Kidney (tissue), 14 donors: ENCODE results near the gene ASB2. TPM values are rescaled to one million over a fixed set of nuclear protein-coding genes. Genes with fewer than 3 reads are reported as not detected.

ENCODE experiments used
- DNase-seq, 5 donors: peaks; one replicate each; pipeline ENCODE4 v3.0.0-alpha.2; 2013 to 2020
- FAIRE-seq: peaks from 2 replicates; lab custom pipeline; 2012; peaks lifted over from hg19 to GRCh38; lab: Jason Lieb, UNC
- H3K27ac ChIP-seq, 2 donors: one replicate each; pipeline ENCODE4 v1.7.0; 2013; ENCODE audit warnings: low read depth in 2 of 2, low read length in 2 of 2, inconsistent platforms in 1 of 2
- H3K27me3 ChIP-seq: one replicate; pipeline ENCODE4 v1.7.1; 2013; ENCODE audit warnings: low read length, inconsistent platforms; ENCODE audit not compliant: control insufficient read depth, insufficient read depth
- H3K36me3 ChIP-seq, 3 donors: one replicate each; pipeline versions ENCODE4 v1.7.0 to v1.7.1; 2013; ENCODE audit warnings: low read length in 3 of 3, control low read depth in 1 of 3, inconsistent platforms in 1 of 3; ENCODE audit not compliant: insufficient read depth in 3 of 3, control insufficient read depth in 2 of 3
- H3K4me1 ChIP-seq, 3 donors: one replicate each; pipeline versions ENCODE4 v1.7.0 to v1.7.1; 2013; ENCODE audit warnings: low read length in 3 of 3, inconsistent platforms in 1 of 3, low read depth in 1 of 3; ENCODE audit not compliant: control insufficient read depth in 2 of 3, insufficient read depth in 2 of 3
- H3K4me3 ChIP-seq, 3 donors: one replicate each; pipeline versions ENCODE4 v1.7.0 to v1.8.1; 2013; ENCODE audit warnings: low read length in 3 of 3, control low read depth in 1 of 3, inconsistent platforms in 1 of 3
- H3K9ac ChIP-seq, 3 donors: one replicate each; pipeline versions ENCODE4 v1.7.0 to v1.7.1; 2013; ENCODE audit warnings: low read length in 3 of 3, control low read depth in 1 of 3, inconsistent platforms in 1 of 3
- H3K9me3 ChIP-seq, 3 donors: one replicate each; pipeline versions ENCODE4 v1.7.0 to v1.7.1; 2013; ENCODE audit warnings: low read length in 3 of 3, control low read depth in 1 of 3, inconsistent platforms in 1 of 3; ENCODE audit not compliant: control insufficient read depth in 2 of 3, insufficient read depth in 1 of 3
- CTCF ChIP-seq: IDR thresholded peaks from 3 replicates; pipeline ENCODE4 v1.5.1; 2012; ENCODE audit warnings: mild to moderate bottlenecking, moderate library complexity, borderline replicate concordance; ENCODE audit not compliant: insufficient read depth; ENCODE audit errors: extremely low read depth
- intact Hi-C: fragments of 100-400 bp; cut with DNase I; formaldehyde crosslinking; loops from one replicate; pipeline ENCODE4 v1.11.1; 2022
- polyA plus RNA-seq: library from polyadenylated mRNA; stranded (reverse); fragments of 350-450 nt; fragmentation: Illumina TruSeq; extraction: RNeasy Lipid Tissue Mini Kit (QIAGEN cat#74804); gene quantifications from one replicate; pipeline ENCODE4 v1.2.3, GENCODE V29; 2014; ENCODE audit warnings: low read depth, low replicate concordance; ENCODE audit not compliant: insufficient read depth
- total RNA-seq: library from RNA; stranded (reverse); fragmentation: NEBNext Ultra II Directional; extraction: Animal tissue kit (Norgen Biotek cat#: 25700); gene quantifications from one replicate; pipeline ENCODE4 v1.2.1, GENCODE V29; 2021
- donor health status: control.
- donor health status: control.
- donor health status: control.
- donor health status: control.
- donor health status: control.
- donor health status: DM: yes; HTN: yes; CAD: no.
- donor health status: Normal renal cell carcinoma (clear cell type).

Gene ASB2
- total and polyA plus RNA-seq, 2 donors from 2014 or later = 0.97 to 3.7 TPM

GRCh38 chr14:94015223-94015622 lies 38.9 kb upstream of the ASB2 start:
- H3K4me1 ChIP-seq = no peaks in the 10 kb centered on the region
- H3K4me3 ChIP-seq = no peak overlapping the region
- H3K36me3 ChIP-seq = no peaks in the 10 kb centered on the region
- no peaks in the 10 kb centered on the region for H3K9me3 ChIP-seq
- FAIRE-seq (no peak), DNase-seq (no peak)
- no peaks in the 10 kb centered on the region for H3K27me3 ChIP-seq
- no peak for TF ChIP-seq CTCF
- no peak overlapping the region for H3K27ac ChIP-seq
- intact Hi-C loops = no loop called here
- no peak overlapping the region for H3K9ac ChIP-seq

- Histone ChIP-seq H3K36me3 (no peaks in the 10 kb centered on the region), H3K9ac (no peak overlapping the region), H3K4me1 (no peaks in the 10 kb centered on the region), H3K27me3 (no peaks in the 10 kb centered on the region), H3K4me3 (no peak overlapping the region), H3K27ac (no peak overlapping the region), H3K9me3 (no peaks in the 10 kb centered on the region)
- intact Hi-C loops = no loop called here
- FAIRE-seq (no peak), DNase-seq (no peak)
- TF ChIP-seq CTCF = no peak
Observed at GRCh38 chr14:94014382-94014781, 38.0 kb upstream of the ASB2 start.

GRCh38 chr14:94011795-94012194 lies 35.4 kb upstream of the ASB2 start:
- TF ChIP-seq CTCF = no peak
- Histone ChIP-seq H3K9me3 (no peaks in the 10 kb centered on the region), H3K27ac (no peak overlapping the region), H3K4me3 (no peak overlapping the region), H3K9ac (no peak overlapping the region), H3K27me3 (no peaks in the 10 kb centered on the region), H3K36me3 (no peaks in the 10 kb centered on the region), H3K4me1 (no peaks in the 10 kb centered on the region)
- intact Hi-C loops = no loop called here
- DNase-seq (peak in 1 of 5 donors; percentile 31), FAIRE-seq (no peak)

- H3K27me3 ChIP-seq = no peaks in the 10 kb centered on the region
- DNase-seq (peak in 1 of 5 donors; percentile 22), FAIRE-seq (no peak)
- H3K9ac ChIP-seq = no peak overlapping the region
- no peaks in the 10 kb centered on the region for H3K4me1 ChIP-seq
- no peaks in the 10 kb centered on the region for H3K9me3 ChIP-seq
- no peaks in the 10 kb centered on the region for H3K36me3 ChIP-seq
- no peak overlapping the region for H3K4me3 ChIP-seq
- TF ChIP-seq CTCF = no peak
- intact Hi-C loops = no loop called here
- H3K27ac ChIP-seq = no peak overlapping the region
Observed at GRCh38 chr14:94010625-94011024, 34.3 kb upstream of the ASB2 start.
